ENCODE measurements around the gene CLNK. TPM values are rescaled to one million over a fixed set of nuclear protein-coding genes. Genes with fewer than 3 reads are reported as not detected.

The CLNK gene
- total RNA-seq, 1 donor from 2014 or later: not detected

DNA sequence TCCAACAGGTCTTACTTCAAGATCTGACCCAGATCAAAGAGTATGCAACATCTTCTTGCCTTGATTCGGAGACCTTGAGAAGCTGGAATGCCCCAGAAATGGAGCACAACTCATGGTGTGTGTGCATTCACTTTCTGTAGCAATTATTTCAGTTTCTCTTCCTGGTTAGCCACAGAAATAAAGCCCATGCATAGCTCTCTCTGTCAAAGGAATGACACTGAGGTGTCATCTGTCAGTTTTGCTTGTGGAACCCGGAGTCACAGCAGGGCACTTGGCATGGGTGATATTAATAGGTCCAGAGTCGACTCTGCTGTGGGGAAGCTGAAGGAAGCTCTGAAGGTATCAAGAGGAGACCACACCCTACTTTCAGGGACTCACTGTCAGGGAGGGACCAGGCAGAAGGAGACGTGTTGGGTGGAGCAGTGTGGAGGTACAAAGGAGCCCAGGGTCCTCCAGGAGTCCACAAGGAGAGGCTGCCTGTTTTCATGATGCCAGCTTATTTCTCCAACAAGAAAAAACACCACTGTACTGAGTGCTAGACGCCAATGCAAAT is 10.7 kb downstream of the CLNK start:
- TF ChIP-seq, protein P1, sequence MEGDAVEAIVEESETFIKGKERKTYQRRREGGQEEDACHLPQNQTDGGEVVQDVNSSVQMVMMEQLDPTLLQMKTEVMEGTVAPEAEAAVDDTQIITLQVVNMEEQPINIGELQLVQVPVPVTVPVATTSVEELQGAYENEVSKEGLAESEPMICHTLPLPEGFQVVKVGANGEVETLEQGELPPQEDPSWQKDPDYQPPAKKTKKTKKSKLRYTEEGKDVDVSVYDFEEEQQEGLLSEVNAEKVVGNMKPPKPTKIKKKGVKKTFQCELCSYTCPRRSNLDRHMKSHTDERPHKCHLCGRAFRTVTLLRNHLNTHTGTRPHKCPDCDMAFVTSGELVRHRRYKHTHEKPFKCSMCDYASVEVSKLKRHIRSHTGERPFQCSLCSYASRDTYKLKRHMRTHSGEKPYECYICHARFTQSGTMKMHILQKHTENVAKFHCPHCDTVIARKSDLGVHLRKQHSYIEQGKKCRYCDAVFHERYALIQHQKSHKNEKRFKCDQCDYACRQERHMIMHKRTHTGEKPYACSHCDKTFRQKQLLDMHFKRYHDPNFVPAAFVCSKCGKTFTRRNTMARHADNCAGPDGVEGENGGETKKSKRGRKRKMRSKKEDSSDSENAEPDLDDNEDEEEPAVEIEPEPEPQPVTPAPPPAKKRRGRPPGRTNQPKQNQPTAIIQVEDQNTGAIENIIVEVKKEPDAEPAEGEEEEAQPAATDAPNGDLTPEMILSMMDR (IDR thresholded peaks at IDR 0.05): no peak
- TF ChIP-seq POLR2A (IDR thresholded peaks at IDR 0.05) (no peak), POLR2AphosphoS5 (IDR thresholded peaks at IDR 0.05; ENCODE audit: insufficient read depth in 1 of 2, low read depth in 1 of 2) (no peak)
- no peak for DNase-seq (ENCODE audit: extremely low spot score in 2 of 2)
- Histone ChIP-seq H3K36me3 (no peaks in the 10 kb centered on the region), H3K4me1 (no peaks in the 10 kb centered on the region), H3K27me3 (no peaks in the 10 kb centered on the region), H3K4me3 (no peak overlapping the region), H3K9me3 (no peaks in the 10 kb centered on the region), H3K27ac (no peak overlapping the region)
- intact Hi-C loops (cut with DNase I): no loop called here

DNA sequence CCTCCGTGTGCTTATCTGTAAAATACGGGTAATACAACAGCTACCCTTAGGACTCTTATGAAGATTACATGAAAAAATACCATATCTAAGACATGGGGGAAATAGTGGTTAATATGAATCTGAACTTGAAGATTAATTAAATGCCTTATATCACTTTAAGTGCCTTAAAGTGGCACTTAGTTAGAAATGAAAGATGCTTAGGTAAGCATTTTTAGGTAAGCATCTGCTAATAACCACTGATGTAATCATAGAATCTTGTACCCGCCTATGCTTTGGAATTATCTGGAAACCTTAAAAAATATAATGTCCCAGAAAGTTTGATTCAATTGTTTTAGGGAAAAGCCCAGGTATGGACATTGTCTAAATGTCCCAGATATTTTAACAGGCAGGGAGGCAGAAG is 12.2 kb downstream of the CLNK start:
- no peaks in the 10 kb centered on the region for H3K4me1 ChIP-seq
- H3K27me3 ChIP-seq: no peaks in the 10 kb centered on the region
- no peaks in the 10 kb centered on the region for H3K36me3 ChIP-seq
- H3K4me3 ChIP-seq: no peak overlapping the region
- no peaks in the 10 kb centered on the region for H3K9me3 ChIP-seq
- no peak for DNase-seq (ENCODE audit: extremely low spot score in 2 of 2)
- no peak overlapping the region for H3K27ac ChIP-seq
- intact Hi-C loops (cut with DNase I): no loop called here
- TF ChIP-seq POLR2A (IDR thresholded peaks at IDR 0.05): no peak
- TF ChIP-seq, protein P1 (IDR thresholded peaks at IDR 0.05): no peak
- no peak for TF ChIP-seq POLR2AphosphoS5 (IDR thresholded peaks at IDR 0.05; ENCODE audit: insufficient read depth in 1 of 2, low read depth in 1 of 2)

DNA sequence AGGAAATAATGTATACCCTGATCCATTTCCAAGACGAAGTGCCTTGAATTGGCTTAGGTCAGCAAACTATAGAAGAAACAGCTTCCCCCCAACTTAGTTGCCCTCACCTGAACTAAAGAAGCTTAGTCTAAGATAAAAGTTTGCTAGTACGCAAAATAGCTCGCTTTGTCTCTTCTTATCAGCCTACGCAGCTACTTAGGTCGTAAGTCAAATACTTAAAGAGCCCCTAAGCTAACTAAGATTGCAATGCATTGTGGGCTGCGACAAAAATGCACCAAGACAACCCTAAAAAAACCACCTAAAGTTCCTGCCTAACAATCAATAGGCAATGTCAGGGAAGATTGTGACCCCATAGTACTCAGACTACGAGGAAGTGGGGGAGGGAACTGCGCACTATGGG is 12.8 kb downstream of the CLNK start:
- no peak for DNase-seq (ENCODE audit: extremely low spot score in 2 of 2)
- H3K36me3 ChIP-seq: no peaks in the 10 kb centered on the region
- H3K27me3 ChIP-seq: no peaks in the 10 kb centered on the region
- no peaks in the 10 kb centered on the region for H3K9me3 ChIP-seq
- TF ChIP-seq POLR2AphosphoS5 (IDR thresholded peaks at IDR 0.05; ENCODE audit: insufficient read depth in 1 of 2, low read depth in 1 of 2) (no peak), POLR2A (IDR thresholded peaks at IDR 0.05) (no peak)
- TF ChIP-seq, protein P1 (IDR thresholded peaks at IDR 0.05): no peak
- H3K27ac ChIP-seq: no peak overlapping the region
- H3K4me1 ChIP-seq: no peaks in the 10 kb centered on the region
- intact Hi-C loops (cut with DNase I): no loop called here
- H3K4me3 ChIP-seq: no peak overlapping the region

DNA sequence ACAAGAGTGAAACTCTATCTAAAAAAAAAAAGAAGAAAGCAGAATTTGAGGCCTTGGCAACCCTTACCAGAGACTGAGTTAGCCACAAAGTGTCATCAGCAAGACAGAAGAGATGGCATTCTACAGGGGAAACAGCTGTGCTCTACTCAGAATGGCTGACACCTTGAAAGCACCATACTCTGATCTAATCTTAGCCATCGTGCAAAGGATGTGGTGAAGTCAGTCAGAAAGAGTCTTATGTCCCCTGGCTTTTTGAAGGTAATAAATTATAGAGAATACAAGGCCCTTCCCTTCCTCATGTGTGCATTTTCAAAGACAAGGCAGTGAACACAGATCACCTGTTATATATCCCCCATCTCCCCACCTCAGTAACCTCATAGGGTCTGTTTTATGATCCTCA is 13.2 kb downstream of the CLNK start:
- Histone ChIP-seq H3K4me1 (no peaks in the 10 kb centered on the region), H3K27ac (no peak overlapping the region), H3K36me3 (no peaks in the 10 kb centered on the region), H3K9me3 (no peaks in the 10 kb centered on the region), H3K27me3 (no peaks in the 10 kb centered on the region), H3K4me3 (no peak overlapping the region)
- intact Hi-C loops (cut with DNase I): no loop called here
- no peak for DNase-seq (ENCODE audit: extremely low spot score in 2 of 2)
- TF ChIP-seq POLR2AphosphoS5 (IDR thresholded peaks at IDR 0.05; ENCODE audit: insufficient read depth in 1 of 2, low read depth in 1 of 2) (no peak), POLR2A (IDR thresholded peaks at IDR 0.05) (no peak)
- TF ChIP-seq, protein P1 (IDR thresholded peaks at IDR 0.05): no peak

DNA sequence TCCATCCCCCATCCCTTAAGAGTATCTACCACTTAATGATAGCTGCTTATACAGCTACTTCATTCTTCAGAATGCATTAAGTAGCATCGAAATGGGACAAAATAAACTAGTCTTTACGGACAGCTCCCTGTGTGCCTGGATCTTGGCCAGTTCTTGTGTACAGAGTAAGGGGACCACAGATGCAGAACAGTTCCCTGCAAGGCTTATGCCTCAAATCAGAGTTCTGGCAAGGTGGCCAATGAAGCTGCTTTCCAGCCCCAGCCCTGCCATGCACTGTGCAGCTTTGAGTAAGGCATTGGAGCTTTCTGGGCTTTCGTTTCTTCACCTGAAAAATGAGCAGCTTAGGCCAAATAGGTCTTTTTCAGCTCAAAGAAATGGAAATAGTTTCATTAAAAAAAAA is 14.2 kb downstream of the CLNK start:
- H3K36me3 ChIP-seq: no peaks in the 10 kb centered on the region
- H3K27me3 ChIP-seq: no peaks in the 10 kb centered on the region
- intact Hi-C loops (cut with DNase I): no loop called here
- no peak overlapping the region for H3K27ac ChIP-seq
- DNase-seq (ENCODE audit: extremely low spot score in 2 of 2): no peak
- TF ChIP-seq, protein P1 (IDR thresholded peaks at IDR 0.05): no peak
- TF ChIP-seq POLR2AphosphoS5 (IDR thresholded peaks at IDR 0.05; ENCODE audit: insufficient read depth in 1 of 2, low read depth in 1 of 2) (no peak), POLR2A (IDR thresholded peaks at IDR 0.05) (no peak)
- no peaks in the 10 kb centered on the region for H3K4me1 ChIP-seq
- H3K9me3 ChIP-seq: no peaks in the 10 kb centered on the region
- H3K4me3 ChIP-seq: no peak overlapping the region
